Inferior parietal cortex (tissue), 1 donor: ENCODE results near the gene UBE2E2.
"Not testable (repeated sequence)": the region's sequence is repeated elsewhere in the genome, so short reads cannot be mapped to it uniquely, and the experiment has no call there.

Experiments used
- DNase-seq: peaks from one replicate; pipeline ENCODE4 v3.0.0-alpha.2; 2016; ENCODE audit errors: extremely low spot score

UBE2E2 gene

DNA sequence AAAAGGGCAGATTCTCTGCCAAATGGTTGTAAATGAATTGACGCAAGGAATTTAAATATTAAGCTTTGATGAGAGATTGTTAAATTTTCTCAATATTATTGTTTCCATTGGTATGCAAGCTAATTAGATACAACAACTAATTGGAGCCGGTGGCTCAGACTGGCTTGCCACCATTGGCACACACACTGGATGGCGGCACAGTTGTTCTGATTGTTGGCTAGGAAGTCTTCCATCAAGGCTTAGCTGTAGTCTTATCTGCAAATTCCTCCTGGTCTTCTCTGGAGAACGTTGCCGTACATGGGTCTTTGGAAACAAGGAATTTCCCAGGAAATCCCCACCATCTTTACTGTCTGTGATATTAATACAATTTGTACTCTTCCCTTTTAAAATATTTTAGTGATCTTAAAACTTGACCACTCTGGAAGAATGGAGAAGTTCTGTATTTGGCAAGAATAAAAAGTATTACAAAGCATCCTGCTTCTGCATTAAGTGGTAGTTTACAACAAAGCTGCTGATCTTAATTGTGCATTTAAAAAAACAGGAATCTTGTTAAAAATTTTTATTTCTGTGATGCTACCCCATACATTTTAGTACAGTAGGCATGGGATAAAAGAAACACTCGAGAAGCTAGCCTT, 126.5 kb downstream of the UBE2E2 start:
- DNase-seq, result no peak

DNA sequence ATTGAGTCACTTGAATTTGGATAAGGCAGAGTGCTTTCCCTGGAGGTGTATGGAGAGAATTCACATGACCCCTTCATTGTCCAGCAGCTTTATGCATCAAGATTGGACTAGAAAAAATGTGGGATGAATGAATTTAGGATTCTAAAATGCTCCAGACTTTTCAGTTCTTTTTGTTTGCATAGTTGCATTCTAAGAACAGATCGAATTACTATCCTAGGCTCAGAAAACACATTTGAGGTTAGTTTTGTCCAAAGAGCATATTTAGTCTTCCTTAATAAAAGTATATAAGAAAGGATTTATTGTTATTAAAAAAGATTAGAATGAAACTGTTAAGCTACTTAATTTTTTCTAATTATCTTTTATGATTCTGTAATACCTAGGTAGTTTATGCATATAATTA, 127.4 kb downstream of the UBE2E2 start:
- DNase-seq, result no peak

DNA sequence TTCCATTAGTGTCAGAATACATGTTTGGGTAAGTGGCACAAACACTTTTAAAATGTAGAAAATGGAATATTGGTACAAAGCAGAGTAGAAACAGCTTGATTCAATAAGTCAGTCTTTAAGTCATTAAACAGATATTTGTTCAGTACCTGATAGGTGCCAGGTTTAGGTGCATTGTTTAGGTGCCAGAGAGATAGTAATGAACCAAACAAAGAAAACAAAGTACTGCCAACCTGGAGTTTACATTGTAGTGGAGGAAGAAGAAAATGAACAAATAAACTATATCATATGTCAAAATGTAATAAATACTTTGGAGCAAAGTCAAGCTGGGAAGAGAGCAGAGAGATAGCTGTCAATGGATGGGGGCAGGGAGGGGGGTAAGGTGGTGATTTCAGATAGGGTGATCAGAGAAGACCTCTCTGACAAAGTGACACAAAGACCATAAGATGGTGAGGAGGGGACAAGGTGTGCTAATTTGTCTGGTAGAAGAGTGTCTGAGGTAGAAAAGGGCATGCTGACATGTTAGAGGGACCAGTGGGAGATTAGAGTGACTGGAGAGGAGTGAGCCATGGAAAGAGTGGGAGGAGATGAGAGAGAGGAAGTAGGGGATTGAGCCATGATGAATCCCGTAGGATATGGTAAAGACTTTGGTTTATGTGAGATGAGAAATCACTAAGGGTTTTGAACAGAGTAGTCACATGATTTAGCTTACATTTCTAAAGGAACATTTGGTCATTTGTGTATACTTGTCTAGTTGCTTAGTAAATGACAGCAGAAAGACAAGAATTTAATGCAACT, 128.2 kb downstream of the UBE2E2 start:
- DNase-seq, result no peak

DNA sequence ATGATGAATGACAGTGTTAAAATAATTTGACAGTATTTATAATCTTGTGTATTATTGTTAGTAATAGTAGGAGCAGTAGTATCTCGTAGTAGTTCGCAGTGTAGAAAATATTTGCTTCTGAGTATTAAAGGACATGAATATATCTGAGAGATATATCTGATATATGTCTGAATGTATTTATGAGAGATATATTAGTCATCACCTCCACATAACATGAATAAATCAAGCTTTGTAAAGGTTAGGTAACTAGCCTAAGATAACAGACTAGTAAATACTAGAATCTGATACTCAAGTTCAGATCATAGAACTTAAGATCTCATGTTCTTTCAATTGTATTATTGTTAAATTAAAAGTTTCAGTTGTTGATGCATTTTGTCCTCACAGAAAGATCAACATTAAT, 130.5 kb downstream of the UBE2E2 start:
- DNase-seq, result no peak

DNA sequence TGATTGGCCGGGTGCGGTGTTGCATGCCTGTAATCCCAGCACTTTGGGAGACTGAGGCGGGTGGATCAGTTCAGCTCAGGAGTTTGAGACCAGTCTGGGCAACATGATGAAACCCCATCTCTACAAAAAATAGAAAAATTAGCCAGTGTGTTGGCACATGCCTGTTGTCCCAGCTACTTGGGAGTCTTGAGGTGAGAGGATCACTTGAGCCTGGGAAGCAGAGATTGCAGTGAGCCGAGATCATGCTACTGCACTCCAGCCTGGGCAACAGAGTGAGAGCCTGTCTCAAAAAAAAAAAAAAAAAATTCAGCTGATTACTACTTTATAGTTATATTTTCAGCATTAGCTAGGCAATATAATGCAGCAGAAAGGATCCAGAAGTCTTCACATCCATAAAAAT, 133.7 kb downstream of the UBE2E2 start:
- DNase-seq, result not testable (repeated sequence)

DNA sequence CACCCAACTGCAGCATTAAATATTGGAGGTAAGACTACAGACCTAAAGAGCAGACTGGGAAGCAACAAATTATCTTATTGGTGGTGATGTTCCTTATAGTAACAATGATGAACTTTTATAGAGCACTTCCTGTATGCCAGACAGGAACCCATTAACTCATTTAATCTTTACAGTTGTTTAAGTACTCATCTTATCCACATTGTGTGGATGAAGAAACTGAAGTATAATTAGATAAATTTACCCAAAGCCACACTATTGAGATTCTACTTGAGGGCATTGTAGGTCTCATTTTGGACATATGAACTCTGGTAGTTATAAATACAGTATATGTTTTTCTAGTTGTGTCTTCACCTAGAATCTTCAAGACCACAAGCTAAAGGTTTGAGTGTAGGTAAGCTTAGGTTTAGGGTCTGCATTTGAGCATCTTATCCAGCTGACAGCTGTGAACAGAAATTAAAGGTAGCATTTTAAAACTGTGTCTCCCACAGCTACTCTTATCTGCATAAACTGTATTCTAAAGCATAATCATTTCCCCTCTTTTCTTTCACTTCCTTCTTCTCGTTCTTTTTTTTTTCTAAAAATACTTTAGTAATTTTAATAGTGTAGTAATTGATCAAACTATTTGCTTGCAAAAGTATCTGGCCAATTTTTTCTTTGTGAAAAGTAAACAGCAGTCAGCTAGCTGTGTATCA, 138.2 kb downstream of the UBE2E2 start:
- no peak for DNase-seq

DNA sequence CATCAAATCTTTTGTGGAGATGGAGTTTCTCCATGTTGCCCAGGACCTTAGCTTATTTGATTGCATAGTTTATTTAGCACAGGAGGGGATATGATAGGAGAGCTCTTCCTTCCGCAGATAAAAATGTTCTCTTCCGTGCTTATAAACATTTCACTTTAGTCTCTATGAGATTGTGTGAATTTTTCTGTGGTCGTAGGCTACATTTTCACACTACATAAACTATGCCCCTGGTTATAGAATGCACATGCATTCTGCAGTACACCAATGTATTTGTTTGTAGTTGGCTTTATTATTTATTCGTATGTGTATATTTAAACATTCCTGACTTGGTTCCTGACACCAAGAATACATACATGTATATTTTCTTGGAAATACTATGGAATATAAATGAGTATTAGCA, 139.2 kb downstream of the UBE2E2 start:
- DNase-seq, result no peak

DNA sequence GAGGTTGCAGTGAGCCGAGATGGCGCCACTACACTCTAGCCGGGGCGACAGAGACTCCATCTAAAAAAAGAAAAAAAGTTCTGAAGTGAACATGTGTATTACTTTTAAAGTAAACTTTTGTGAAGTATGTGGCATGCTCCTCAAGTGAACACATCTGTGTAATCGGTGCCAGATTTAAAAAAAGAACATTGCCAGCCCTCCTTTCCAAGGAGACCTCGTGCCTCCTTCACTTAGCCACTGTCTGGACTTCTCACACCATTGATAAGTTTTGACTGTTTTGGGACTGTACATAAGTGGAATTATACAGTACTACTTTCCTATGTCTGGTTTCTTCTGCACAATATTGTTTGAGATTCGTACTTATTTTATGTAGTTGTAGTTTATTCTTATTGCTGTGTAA, 140.4 kb downstream of the UBE2E2 start:
- no peak for DNase-seq

DNA sequence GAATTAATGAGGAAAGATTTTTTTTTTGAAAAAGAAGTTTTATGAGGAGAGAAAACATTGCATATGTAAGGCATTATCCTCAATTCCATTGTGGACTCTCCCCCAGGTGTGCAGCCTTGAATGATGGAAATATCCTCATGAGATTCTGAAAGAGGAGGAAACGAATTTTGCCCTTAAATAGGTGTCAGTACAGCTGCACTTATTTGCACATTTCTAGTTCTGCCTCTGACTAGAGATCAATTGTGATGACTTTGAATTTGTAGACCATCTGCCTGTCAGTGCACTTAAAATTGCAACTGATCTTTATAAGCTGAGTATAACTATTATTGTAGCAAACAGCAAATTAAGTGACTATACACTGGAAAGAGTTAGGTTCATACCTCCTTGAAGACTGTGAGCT, 141.8 kb downstream of the UBE2E2 start:
- DNase-seq, result no peak

DNA sequence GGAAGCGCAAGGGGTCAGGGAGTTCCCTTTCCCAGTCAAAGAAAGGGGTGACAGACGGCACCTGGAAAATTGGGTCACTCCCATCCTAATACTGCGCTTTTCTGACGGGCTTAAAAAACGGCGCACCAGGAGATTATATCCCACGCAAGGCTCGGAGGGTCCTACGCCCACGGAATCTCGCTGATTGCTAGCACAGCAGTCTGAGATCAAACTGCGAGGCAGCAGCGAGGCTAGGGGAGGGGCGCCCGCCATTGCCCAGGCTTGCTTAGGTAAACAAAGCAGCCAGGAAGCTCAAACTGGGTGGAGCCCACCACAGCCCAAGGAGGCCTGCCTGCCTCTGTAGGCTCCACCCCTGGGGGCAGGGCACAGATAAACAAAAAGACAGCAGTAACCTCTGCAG, 146.3 kb downstream of the UBE2E2 start:
- DNase-seq, result not testable (repeated sequence)

DNA sequence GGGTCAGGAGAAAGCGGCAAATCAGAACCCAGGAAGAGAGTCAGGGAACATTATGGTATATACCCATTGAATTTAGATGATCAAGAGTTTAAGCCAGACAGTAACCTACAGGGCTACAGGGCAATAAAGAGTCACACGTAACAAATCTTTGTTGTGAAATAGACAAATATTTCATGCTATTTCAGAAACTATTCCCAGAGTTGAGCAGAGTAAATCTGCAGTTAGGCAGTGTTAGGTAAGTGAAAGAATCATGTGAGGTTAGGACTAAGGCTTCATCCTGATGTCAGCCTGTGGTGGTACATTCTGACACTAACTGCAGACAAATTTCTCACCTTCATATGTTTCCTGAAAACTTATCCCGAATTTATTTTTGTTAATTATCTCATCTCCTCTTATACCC, 153.0 kb downstream of the UBE2E2 start:
- no peak for DNase-seq

DNA sequence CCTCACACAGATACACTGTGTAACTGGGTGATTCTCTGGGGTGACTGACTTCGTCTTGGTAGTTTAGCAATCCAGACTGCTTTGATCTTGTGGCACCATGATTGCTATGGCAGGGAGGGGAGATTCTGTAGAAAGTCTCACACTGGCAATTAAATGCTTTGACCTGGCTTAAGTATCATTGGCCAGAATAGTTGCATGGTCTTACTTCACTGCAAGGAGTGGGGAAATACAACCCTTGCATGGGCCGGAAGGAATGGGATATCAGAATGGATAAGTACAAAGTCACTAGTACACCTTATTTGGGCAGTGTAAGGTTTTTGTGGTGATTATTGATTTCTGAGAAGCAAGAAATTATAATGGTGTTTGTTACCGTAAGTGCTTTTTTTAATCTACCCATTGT, 153.8 kb downstream of the UBE2E2 start:
- DNase-seq, result no peak

DNA sequence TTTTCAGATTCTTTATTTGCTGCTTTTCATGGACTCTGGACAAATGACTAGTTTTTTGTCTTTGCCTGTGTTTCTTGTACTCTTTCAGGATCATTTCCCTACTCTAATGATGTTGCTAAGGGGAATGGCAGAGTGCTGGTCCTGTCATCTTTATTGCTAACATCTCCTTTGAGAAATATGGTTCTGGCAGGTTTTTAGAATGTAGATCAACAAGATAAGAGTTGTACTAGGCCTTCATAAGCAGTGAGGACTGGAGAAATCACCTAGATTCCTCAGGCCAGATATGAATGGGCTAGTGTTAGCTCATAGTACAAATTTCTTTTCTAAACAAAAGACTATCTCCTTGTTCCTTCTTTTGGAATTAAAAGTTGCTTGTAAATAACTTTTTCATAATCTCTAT, 156.0 kb downstream of the UBE2E2 start:
- DNase-seq, result no peak

DNA sequence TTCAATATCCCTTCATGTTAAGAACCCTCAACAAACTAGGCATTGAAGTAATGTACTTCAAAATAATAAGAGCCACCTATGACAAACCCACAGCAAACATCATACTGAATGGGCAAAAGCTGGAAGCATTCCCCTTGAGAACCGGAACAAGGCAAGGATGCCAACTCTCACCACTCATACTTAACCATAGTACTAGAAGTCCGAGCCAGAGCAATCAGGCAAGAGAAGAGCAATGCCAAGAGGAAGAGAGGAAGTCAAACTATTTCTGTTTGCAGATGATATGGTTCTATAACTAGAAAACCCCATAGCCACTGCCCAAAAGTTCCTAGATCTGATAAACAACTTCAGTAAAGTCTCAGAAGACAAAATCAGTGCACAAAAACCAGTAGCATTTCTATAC, 161.9 kb downstream of the UBE2E2 start:
- no peak for DNase-seq

DNA sequence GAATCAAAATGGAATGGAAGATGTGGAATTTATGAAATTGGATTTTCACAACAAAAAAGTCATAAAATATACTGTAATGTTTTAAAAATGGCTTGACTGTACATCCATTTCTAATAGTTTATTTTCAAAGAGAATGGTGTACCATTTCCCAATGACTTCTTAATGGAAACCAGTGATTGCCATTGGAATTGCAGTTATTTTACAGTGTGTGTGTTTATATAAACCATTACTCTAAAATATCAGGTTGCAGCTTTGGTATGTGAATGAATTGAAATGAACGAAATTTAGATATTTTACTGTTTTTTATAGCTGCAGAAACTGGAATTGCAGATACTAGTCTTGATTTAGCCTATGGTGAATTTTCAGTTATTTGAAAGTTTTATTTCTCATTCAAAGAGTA, 165.6 kb downstream of the UBE2E2 start:
- DNase-seq, result no peak

DNA sequence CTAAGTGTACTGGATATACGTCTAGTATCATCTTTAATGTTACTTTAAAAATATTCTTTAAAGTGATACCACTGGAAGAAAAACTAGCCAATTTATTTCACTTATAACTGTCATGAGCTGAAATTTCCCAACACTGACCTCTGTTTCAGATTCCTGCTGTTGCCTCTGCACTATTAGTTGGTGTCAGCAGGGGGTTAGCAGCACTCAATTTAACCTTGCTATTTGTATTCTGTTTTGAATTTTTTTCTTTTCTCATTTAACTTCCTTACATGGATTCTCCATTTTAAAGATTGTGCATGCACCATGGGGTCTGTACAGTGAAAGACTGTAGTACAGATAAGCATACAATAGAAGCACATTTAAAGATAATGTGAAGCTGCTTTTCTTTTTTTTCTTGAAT, 169.2 kb downstream of the UBE2E2 start:
- no peak for DNase-seq

DNA sequence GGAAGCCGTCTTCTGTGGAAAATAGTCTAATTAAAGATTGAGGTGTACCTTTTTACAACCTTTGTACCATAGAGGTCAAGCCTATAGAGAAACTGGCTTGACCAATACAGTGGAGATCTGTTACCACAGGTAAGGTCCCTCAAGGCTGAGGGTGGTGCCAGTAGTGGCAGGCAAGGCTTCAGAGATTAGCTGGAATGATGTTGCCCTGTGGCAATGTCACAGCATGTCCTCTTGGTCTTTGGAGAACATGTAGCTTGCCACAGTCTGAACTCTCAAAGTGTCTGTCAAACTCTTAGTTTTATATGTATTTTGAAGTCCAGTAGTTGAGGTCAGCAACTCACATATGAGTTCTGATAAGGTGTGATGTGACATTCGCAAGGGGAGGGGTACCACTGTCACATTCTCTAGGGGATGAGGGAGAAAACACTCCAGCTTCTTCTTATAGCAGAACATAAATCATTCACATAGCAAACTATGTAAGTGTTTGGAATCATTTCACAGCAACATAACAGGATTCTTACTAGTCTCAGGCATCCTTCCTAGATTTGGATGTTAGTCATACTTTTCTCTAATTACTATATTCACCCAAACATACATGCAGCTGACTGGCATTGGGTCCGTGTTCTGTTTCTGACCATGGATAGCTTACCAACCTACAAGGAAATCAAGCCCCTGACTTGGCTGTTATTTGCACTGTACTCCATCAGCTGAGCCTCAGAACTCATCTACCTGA, 173.6 kb downstream of the UBE2E2 start:
- no peak for DNase-seq

DNA sequence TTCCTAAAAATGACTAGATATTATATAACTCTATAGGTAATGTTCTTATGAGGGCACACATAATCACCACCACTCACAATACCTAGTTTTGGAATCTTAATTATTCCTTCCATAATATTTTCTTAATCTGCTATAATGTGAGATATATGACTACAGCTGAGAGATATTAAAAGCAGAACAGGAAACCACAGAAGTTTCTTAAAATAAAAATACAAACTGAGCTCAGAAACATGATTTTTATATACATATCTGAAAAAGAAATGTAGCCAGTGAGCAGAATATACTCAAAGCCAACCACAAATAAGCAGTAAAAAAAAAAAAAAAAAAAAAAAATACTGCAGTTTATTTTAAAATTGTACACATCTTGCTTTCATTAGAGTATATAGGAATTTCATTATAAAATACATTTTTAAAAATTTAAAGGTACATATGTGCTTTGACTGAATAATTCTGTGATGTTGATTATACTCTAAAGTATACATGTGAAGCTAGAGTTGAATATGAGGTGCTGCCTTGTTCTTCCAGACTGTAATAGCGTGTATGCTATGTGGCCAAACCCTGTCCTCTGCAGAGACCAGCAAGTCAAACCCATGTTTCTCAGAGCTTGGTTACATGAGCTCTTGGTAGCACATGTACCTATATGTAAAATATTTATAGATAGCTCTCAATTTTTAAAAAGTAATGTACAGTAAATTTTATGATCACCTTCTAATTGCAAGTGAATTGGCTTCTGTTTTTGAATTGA, 175.0 kb downstream of the UBE2E2 start:
- no peak for DNase-seq

DNA sequence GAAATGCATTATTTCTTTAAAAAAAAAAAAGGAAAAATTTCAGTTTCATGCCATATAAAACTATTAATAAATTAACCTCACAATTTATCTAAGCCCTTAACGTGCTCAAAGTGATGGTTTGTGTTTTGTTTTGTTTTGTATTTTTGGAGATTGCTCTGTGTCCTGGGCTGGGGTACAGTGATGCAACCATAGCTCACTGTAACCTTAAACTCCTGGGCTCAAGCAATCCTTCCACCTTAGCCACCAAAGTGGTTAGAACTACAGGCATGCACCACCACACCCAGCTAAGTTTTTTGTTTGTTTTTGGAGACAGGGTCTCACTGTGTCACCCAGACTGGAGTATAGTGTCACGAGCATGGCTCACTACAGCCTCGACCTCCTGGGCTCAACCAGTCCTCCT, 180.7 kb downstream of the UBE2E2 start:
- DNase-seq, result no peak

DNA sequence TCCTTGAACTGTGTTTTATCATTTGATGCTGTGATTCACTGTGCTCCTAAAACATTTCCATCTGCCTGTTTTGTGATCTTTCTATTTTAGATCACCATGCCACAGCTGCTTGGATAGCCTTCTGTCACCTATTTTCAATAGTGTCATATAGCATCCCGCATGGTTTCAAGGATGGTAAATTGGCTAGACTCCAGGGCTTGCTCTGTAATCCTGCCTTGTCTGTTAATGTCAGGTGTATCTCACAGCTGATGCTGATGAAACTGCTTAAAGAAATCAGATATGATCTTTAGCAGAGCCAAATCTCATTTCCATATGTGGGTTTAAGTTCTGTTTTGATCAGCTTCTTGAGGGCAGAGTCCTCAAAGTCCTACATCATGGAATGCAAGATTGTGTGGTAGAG, 182.2 kb downstream of the UBE2E2 start:
- DNase-seq, result no peak

DNA sequence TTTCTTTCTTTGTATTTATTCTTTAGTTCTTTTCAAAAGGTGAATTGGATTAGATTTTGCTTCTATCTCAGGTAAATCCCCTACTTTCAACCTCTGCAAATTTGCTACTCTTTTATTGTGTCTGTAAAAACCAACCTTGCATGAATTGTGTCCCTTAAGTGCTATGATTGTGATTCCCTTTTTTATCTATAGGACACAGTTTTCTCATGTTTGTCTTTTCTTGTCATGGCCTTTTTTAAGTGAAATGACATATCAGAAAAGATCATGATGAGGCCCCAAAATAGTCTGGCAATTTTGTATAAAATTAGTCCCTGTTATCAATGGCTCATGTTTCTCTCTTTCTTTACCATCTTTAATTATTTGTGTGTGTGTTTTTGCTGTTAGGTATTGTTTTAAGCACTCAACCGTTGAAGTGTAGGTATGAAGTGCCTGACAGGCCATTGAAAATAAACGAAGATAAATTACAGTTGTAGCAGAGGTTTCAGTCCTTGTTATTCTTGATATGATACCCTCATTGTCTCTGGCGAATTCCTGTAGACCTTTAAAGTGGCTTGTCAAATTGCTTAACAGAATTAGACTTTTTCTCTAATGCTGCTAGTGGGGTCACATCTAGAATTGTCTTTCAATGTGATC, 184.3 kb downstream of the UBE2E2 start:
- no peak for DNase-seq
